Measurements from ENCODE around the gene KATNB1.

GRCh38 chr16:57802341-57803133, 67.0 kb downstream of the KATNB1 start, which contains the start of gene KIFC3:
- no peak for TF ChIP-seq POLR2AphosphoS5 (IDR thresholded peaks at IDR 0.05; ENCODE audit: low read depth, low read length)
- no peak for TF ChIP-seq REST (IDR thresholded peaks at IDR 0.05; ENCODE audit: insufficient read depth in 1 of 2, low read depth in 2 of 2, low read length in 2 of 2)
- no peak for TF ChIP-seq TAF1 (IDR thresholded peaks at IDR 0.05; ENCODE audit: borderline replicate concordance, insufficient read depth, low read length)

All from PFSK-1 (cell line).